ENCODE data around the gene LRIT3.

DNA sequence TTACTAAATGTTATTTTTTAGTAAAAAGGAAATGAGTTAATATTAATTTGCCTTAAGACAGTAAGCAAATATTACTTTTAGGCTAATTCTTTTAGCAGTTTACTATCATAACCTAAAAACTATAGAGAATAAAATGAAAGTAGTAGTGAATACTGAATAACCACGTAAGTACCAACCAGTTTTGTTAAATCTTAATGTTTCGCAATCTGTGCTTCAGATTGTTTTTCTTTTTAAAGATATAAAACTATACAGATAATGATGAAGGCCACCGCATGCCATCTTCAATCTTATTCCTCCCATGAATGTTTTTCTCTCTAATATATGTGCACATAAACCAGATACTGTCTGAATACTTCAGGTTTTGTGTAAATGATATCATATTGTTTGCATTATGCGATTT, 14.2 kb upstream of the LRIT3 start:
- TF ChIP-seq, protein P1, sequence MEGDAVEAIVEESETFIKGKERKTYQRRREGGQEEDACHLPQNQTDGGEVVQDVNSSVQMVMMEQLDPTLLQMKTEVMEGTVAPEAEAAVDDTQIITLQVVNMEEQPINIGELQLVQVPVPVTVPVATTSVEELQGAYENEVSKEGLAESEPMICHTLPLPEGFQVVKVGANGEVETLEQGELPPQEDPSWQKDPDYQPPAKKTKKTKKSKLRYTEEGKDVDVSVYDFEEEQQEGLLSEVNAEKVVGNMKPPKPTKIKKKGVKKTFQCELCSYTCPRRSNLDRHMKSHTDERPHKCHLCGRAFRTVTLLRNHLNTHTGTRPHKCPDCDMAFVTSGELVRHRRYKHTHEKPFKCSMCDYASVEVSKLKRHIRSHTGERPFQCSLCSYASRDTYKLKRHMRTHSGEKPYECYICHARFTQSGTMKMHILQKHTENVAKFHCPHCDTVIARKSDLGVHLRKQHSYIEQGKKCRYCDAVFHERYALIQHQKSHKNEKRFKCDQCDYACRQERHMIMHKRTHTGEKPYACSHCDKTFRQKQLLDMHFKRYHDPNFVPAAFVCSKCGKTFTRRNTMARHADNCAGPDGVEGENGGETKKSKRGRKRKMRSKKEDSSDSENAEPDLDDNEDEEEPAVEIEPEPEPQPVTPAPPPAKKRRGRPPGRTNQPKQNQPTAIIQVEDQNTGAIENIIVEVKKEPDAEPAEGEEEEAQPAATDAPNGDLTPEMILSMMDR (IDR thresholded peaks at IDR 0.05): no peak
- TF ChIP-seq EZH2phosphoT487 (IDR thresholded peaks at IDR 0.05): no peak
- no peak for TF ChIP-seq EZH2 (IDR thresholded peaks at IDR 0.05)
